Sigmoid colon (tissue), 4 donors: Measurements from ENCODE around the gene LAPTM5.
"Not testable (repeated sequence)": the region's sequence is repeated elsewhere in the genome, so short reads cannot be mapped to it uniquely, and the experiment has no call there.

Experiments
- POLR2A ChIP-seq, 2 donors: fragments of 450-650 bp; IDR thresholded peaks; one replicate each; pipeline ENCODE4 v1.6.1; 2016; ENCODE audit warnings: antibody characterized with exemption in 2 of 2, mild to moderate bottlenecking in 2 of 2, moderate library complexity in 2 of 2
- POLR2AphosphoS5 ChIP-seq, 4 donors: sonication (generic); formaldehyde crosslinking; IDR thresholded peaks; one replicate each; pipeline ENCODE4 v1.6.1; 2017; ENCODE audit warnings: antibody characterized with exemption in 4 of 4
- TF ChIP-seq, protein P1 (sequence below), 4 experiments: fragments of 450-650 bp in 3 of 4; fragments of 200-600 bp in 1 of 4; IDR thresholded peaks; one replicate each; pipeline ENCODE4 v1.5.1; 2016 to 2019; ENCODE audit warnings: antibody characterized with exemption in 4 of 4, mild to moderate bottlenecking in 3 of 4, moderate library complexity in 2 of 4

DNA sequence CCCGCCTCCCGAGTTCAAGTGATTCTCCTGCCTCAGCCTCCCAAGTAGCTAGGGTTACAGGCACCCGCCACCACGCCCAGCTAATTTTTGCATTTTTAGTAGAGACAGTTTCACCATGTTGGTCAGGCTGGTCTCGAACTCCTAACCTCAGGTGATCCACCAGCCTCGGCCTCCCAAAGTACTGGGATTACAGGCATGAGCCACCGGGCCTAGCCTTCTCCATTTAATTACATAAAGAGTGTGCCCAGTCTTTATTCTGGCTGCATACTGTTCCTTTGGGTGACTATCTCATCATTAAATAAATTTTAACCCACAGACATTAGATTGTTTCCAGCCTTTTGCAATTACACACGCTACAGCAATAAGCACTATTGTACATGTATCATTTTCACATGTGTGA is 9.4 kb upstream of the LAPTM5 start:
- TF ChIP-seq, protein P1, sequence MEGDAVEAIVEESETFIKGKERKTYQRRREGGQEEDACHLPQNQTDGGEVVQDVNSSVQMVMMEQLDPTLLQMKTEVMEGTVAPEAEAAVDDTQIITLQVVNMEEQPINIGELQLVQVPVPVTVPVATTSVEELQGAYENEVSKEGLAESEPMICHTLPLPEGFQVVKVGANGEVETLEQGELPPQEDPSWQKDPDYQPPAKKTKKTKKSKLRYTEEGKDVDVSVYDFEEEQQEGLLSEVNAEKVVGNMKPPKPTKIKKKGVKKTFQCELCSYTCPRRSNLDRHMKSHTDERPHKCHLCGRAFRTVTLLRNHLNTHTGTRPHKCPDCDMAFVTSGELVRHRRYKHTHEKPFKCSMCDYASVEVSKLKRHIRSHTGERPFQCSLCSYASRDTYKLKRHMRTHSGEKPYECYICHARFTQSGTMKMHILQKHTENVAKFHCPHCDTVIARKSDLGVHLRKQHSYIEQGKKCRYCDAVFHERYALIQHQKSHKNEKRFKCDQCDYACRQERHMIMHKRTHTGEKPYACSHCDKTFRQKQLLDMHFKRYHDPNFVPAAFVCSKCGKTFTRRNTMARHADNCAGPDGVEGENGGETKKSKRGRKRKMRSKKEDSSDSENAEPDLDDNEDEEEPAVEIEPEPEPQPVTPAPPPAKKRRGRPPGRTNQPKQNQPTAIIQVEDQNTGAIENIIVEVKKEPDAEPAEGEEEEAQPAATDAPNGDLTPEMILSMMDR (IDR thresholded peaks at IDR 0.05), result not testable (repeated sequence)
- TF ChIP-seq POLR2AphosphoS5, POLR2A (IDR thresholded peaks at IDR 0.05): not testable (repeated sequence)
